Breast epithelium (tissue), 3 donors: Measurements from ENCODE around the gene LSS.

Source experiments
- POLR2A ChIP-seq: fragments of 450-650 bp; IDR thresholded peaks from one replicate; pipeline ENCODE4 v1.6.1; 2016; ENCODE audit warnings: antibody characterized with exemption, mild to moderate bottlenecking, moderate library complexity
- TF ChIP-seq, protein P1 (sequence below), 3 donors: fragments of 450-650 bp; IDR thresholded peaks; one replicate each; pipeline ENCODE4 v1.5.1; 2016 to 2017; ENCODE audit warnings: antibody characterized with exemption in 3 of 3, mild to moderate bottlenecking in 3 of 3, moderate library complexity in 3 of 3

DNA sequence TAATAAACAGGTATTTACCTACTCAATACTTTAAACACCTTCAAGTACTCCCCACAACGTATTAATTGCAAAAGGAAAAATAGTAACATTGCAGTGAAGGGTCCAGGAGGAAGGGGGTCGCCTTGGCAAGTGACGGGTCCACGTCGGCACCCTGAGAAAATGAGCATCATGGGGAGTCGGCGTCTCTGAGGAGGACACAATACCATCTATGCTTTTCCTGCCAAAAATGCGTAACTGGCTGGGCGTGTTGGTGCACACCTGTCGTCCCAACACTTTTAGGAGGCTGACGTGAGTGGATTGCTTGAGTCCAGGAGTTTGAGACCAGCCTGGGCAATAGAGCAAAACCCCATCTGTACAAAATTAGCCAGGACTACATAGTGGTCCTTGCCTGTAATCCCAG is 80.5 kb downstream of the LSS start:
- TF ChIP-seq, protein P1, sequence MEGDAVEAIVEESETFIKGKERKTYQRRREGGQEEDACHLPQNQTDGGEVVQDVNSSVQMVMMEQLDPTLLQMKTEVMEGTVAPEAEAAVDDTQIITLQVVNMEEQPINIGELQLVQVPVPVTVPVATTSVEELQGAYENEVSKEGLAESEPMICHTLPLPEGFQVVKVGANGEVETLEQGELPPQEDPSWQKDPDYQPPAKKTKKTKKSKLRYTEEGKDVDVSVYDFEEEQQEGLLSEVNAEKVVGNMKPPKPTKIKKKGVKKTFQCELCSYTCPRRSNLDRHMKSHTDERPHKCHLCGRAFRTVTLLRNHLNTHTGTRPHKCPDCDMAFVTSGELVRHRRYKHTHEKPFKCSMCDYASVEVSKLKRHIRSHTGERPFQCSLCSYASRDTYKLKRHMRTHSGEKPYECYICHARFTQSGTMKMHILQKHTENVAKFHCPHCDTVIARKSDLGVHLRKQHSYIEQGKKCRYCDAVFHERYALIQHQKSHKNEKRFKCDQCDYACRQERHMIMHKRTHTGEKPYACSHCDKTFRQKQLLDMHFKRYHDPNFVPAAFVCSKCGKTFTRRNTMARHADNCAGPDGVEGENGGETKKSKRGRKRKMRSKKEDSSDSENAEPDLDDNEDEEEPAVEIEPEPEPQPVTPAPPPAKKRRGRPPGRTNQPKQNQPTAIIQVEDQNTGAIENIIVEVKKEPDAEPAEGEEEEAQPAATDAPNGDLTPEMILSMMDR (IDR thresholded peaks at IDR 0.05): no peak
- TF ChIP-seq POLR2A: no peak
